Activated naive CD8-positive, alpha-beta T cell treated with anti-CD3 and anti-CD28 coated beads, Interleukin-2, amount 10 ng/mL, durations not matched to agents 7 days and 5 days (primary cell): ENCODE measurements around the gene LTF. TPM values are rescaled to one million over a fixed set of nuclear protein-coding genes. Genes with fewer than 3 reads are reported as not detected.

Experiments used
- ATAC-seq: fragments of 150-1000 bp; cut with Tn5 transposase; one replicate; pipeline ENCODE4 v1.10.0; 2021; ENCODE audit warnings: low read depth, moderate library complexity
- POLR2A ChIA-PET: fragments of 350-600 bp; sonication (Branson Sonifier 250); formaldehyde crosslinking; loops from one replicate; lab custom pipeline; 2021; ENCODE audit warnings: antibody characterized with exemption; lab: Charles Lee
- DNase-seq: peaks from one replicate; pipeline ENCODE4 v3.0.0; 2021
- H3K27ac Mint-ChIP-seq: one replicate; pipeline ENCODE4 v1.8.0; 2022; ENCODE audit warnings: mild to moderate bottlenecking, mixed read lengths
- H3K27me3 Mint-ChIP-seq: one replicate; pipeline ENCODE4 v1.8.0; 2022; ENCODE audit warnings: mild to moderate bottlenecking, moderate library complexity, mixed read lengths
- H3K36me3 Mint-ChIP-seq: one replicate; pipeline ENCODE4 v1.8.0; 2021; ENCODE audit warnings: mild to moderate bottlenecking, mixed read lengths
- H3K4me1 Mint-ChIP-seq: one replicate; pipeline ENCODE4 v1.8.0; 2021; ENCODE audit warnings: mixed read lengths
- H3K4me3 Mint-ChIP-seq: one replicate; pipeline ENCODE4 v1.8.0; 2022; ENCODE audit warnings: mild to moderate bottlenecking, moderate library complexity, mixed read lengths
- H3K9me3 Mint-ChIP-seq: one replicate; pipeline ENCODE4 v1.8.0; 2021; ENCODE audit warnings: mixed read lengths
- total RNA-seq, 2 experiments: library from RNA; stranded (reverse); gene quantifications; one replicate each; pipeline ENCODE4 v1.2.3, GENCODE V29; 2021

LTF gene
- total RNA-seq, 2 experiments from 2014 or later = not detected

GRCh38 chr3:46417841-46418611, 46.7 kb downstream of the LTF start:
- Mint-ChIP-seq H3K36me3 (no peaks in the 10 kb centered on the region), H3K4me3 (no peak overlapping the region), H3K27ac (no peak overlapping the region), H3K9me3 (no peaks in the 10 kb centered on the region), H3K4me1 (peaks cover 15% of the 10 kb centered on the region), H3K27me3 (no peaks in the 10 kb centered on the region)
- ATAC-seq = no peak
- no peak for DNase-seq
- POLR2A ChIA-PET = no interaction called here

GRCh38 chr3:46416811-46417510, 47.7 kb downstream of the LTF start:
- Mint-ChIP-seq H3K27ac (peak overlapping the region; percentile 49), H3K4me3 (no peak overlapping the region), H3K36me3 (no peaks in the 10 kb centered on the region), H3K27me3 (no peaks in the 10 kb centered on the region), H3K9me3 (no peaks in the 10 kb centered on the region), H3K4me1 (peaks cover 15% of the 10 kb centered on the region)
- DNase-seq = no peak
- POLR2A ChIA-PET = interaction anchor here (1.4 kb wide), 1 partner anchor 10 kb away, joined by 6 read pairs; the partner anchor contains the start of genes CCR5AS and CCRL2
- peak; percentile 6 for ATAC-seq

GRCh38 chr3:46416125-46416810, 48.4 kb downstream of the LTF start:
- H3K4me1 Mint-ChIP-seq = peaks cover 15% of the 10 kb centered on the region
- H3K9me3 Mint-ChIP-seq = no peaks in the 10 kb centered on the region
- no peaks in the 10 kb centered on the region for H3K36me3 Mint-ChIP-seq
- H3K27me3 Mint-ChIP-seq = no peaks in the 10 kb centered on the region
- POLR2A ChIA-PET = interaction anchor here (1.4 kb wide), 1 partner anchor 9 kb away, joined by 6 read pairs; the partner anchor contains the start of genes CCR5AS and CCRL2
- no peak for DNase-seq
- peak overlapping the region; percentile 49 for H3K27ac Mint-ChIP-seq
- ATAC-seq = peak; percentile 41
- peak overlapping the region; percentile 22 for H3K4me3 Mint-ChIP-seq

GRCh38 chr3:46414739-46415138, 50.0 kb downstream of the LTF start:
- Mint-ChIP-seq H3K4me3 (no peak overlapping the region), H3K27ac (no peak overlapping the region), H3K9me3 (no peaks in the 10 kb centered on the region), H3K27me3 (no peaks in the 10 kb centered on the region), H3K36me3 (peaks cover 3% of the 10 kb centered on the region), H3K4me1 (peaks cover 22% of the 10 kb centered on the region)
- DNase-seq (no peak), ATAC-seq (no peak)
- POLR2A ChIA-PET = interaction anchor here (1.2 kb wide), 1 partner anchor 15 kb away, joined by 4 read pairs; no protein-coding TSS in a partner anchor

GRCh38 chr3:46413951-46414350, 50.8 kb downstream of the LTF start:
- H3K27me3 Mint-ChIP-seq = no peaks in the 10 kb centered on the region
- H3K4me3 Mint-ChIP-seq = no peak overlapping the region
- ATAC-seq (no peak), DNase-seq (no peak)
- peaks cover 7% of the 10 kb centered on the region for H3K36me3 Mint-ChIP-seq
- POLR2A ChIA-PET = no interaction called here
- H3K4me1 Mint-ChIP-seq = peaks cover 28% of the 10 kb centered on the region
- no peak overlapping the region for H3K27ac Mint-ChIP-seq
- H3K9me3 Mint-ChIP-seq = no peaks in the 10 kb centered on the region

- Mint-ChIP-seq H3K9me3 (no peaks in the 10 kb centered on the region), H3K27me3 (no peaks in the 10 kb centered on the region), H3K36me3 (peaks cover 17% of the 10 kb centered on the region), H3K4me3 (no peak overlapping the region), H3K4me1 (peaks cover 39% of the 10 kb centered on the region), H3K27ac (no peak overlapping the region)
- POLR2A ChIA-PET = interaction anchor here (1.3 kb wide), 1 partner anchor 28 kb away, joined by 4 read pairs; no protein-coding TSS in a partner anchor
- DNase-seq (no peak), ATAC-seq (no peak)
Observed at GRCh38 chr3:46412786-46413298, 51.9 kb downstream of the LTF start.

GRCh38 chr3:46411271-46411670, 53.4 kb downstream of the LTF start:
- no peak for ATAC-seq

GRCh38 chr3:46410669-46411068, 54.0 kb downstream of the LTF start:
- POLR2A ChIA-PET = interaction anchor here (4.7 kb wide), 1 partner anchor 26 kb away, joined by 30 read pairs; no protein-coding TSS in a partner anchor
- peaks cover 18% of the 10 kb centered on the region for H3K36me3 Mint-ChIP-seq
- no peaks in the 10 kb centered on the region for H3K9me3 Mint-ChIP-seq
- H3K4me3 Mint-ChIP-seq = no peak overlapping the region
- no peaks in the 10 kb centered on the region for H3K27me3 Mint-ChIP-seq
- DNase-seq = no peak
- peaks cover 35% of the 10 kb centered on the region for H3K4me1 Mint-ChIP-seq
- ATAC-seq = no peak
- H3K27ac Mint-ChIP-seq = peak overlapping the region; percentile 40

More at GRCh38 chr3:46411271-46411670, 53.4 kb downstream of the LTF start:
- H3K36me3 Mint-ChIP-seq = peaks cover 18% of the 10 kb centered on the region
- peaks cover 41% of the 10 kb centered on the region for H3K4me1 Mint-ChIP-seq
- H3K27me3 Mint-ChIP-seq = no peaks in the 10 kb centered on the region
- H3K27ac Mint-ChIP-seq = no peak overlapping the region
- no peaks in the 10 kb centered on the region for H3K9me3 Mint-ChIP-seq
- DNase-seq = no peak
- POLR2A ChIA-PET = no interaction called here
- no peak overlapping the region for H3K4me3 Mint-ChIP-seq

GRCh38 chr3:46409739-46410489, 54.8 kb downstream of the LTF start:
- H3K27ac Mint-ChIP-seq = peak overlapping the region; percentile 85

GRCh38 chr3:46408853-46409252, 55.9 kb downstream of the LTF start:
- POLR2A ChIA-PET = interaction anchor here (1.3 to 4.7 kb wide), 3 partner anchors 15 to 30 kb away, joined by 3 to 30 read pairs (median 6); no protein-coding TSS in a partner anchor
- peak overlapping the region; percentile 50 for H3K27ac Mint-ChIP-seq
- no peak for ATAC-seq

More at GRCh38 chr3:46409739-46410489, 54.8 kb downstream of the LTF start:
- DNase-seq (no peak), ATAC-seq (peak; percentile 34)
- POLR2A ChIA-PET = interaction anchor here (1.3 to 4.7 kb wide), 2 partner anchors 14 to 26 kb away, joined by 3 to 30 read pairs; no protein-coding TSS in a partner anchor
- no peaks in the 10 kb centered on the region for H3K9me3 Mint-ChIP-seq
- H3K36me3 Mint-ChIP-seq = peaks cover 18% of the 10 kb centered on the region
- H3K27me3 Mint-ChIP-seq = no peaks in the 10 kb centered on the region
- peaks cover 35% of the 10 kb centered on the region for H3K4me1 Mint-ChIP-seq
- peak overlapping the region; percentile 71 for H3K4me3 Mint-ChIP-seq

GRCh38 chr3:46407970-46408369, 56.7 kb downstream of the LTF start:
- POLR2A ChIA-PET = interaction anchor here (0.6 to 4.7 kb wide), 6 partner anchors 8 to 1692 kb away, joined by 3 to 30 read pairs (median 4); no protein-coding TSS in a partner anchor
- peak overlapping the region; percentile 89 for H3K4me3 Mint-ChIP-seq
- peaks cover 3% of the 10 kb centered on the region for H3K9me3 Mint-ChIP-seq
- peaks cover 35% of the 10 kb centered on the region for H3K4me1 Mint-ChIP-seq
- DNase-seq (no peak), ATAC-seq (no peak)
- peaks cover 6% of the 10 kb centered on the region for H3K27me3 Mint-ChIP-seq
- peak overlapping the region; percentile 94 for H3K27ac Mint-ChIP-seq
- H3K36me3 Mint-ChIP-seq = peaks cover 18% of the 10 kb centered on the region

More at GRCh38 chr3:46408853-46409252, 55.9 kb downstream of the LTF start:
- no peaks in the 10 kb centered on the region for H3K27me3 Mint-ChIP-seq
- H3K9me3 Mint-ChIP-seq = no peaks in the 10 kb centered on the region
- H3K4me3 Mint-ChIP-seq = peak overlapping the region; percentile 89
- peaks cover 18% of the 10 kb centered on the region for H3K36me3 Mint-ChIP-seq
- DNase-seq = no peak
- H3K4me1 Mint-ChIP-seq = peaks cover 35% of the 10 kb centered on the region
